ELR (cell line): ENCODE data around the gene TMEM185B.
A peak's percentile ranks its signal among the peaks of the same experiment; 100 is the strongest.
"Not testable (repeated sequence)": the region's sequence is repeated elsewhere in the genome, so short reads cannot be mapped to it uniquely, and the experiment has no call there.

Experiments
- DNase-seq: peaks from one replicate; pipeline ENCODE4 v3.0.0-alpha.2; 2015; ENCODE audit warnings: low read depth

Gene TMEM185B

DNA sequence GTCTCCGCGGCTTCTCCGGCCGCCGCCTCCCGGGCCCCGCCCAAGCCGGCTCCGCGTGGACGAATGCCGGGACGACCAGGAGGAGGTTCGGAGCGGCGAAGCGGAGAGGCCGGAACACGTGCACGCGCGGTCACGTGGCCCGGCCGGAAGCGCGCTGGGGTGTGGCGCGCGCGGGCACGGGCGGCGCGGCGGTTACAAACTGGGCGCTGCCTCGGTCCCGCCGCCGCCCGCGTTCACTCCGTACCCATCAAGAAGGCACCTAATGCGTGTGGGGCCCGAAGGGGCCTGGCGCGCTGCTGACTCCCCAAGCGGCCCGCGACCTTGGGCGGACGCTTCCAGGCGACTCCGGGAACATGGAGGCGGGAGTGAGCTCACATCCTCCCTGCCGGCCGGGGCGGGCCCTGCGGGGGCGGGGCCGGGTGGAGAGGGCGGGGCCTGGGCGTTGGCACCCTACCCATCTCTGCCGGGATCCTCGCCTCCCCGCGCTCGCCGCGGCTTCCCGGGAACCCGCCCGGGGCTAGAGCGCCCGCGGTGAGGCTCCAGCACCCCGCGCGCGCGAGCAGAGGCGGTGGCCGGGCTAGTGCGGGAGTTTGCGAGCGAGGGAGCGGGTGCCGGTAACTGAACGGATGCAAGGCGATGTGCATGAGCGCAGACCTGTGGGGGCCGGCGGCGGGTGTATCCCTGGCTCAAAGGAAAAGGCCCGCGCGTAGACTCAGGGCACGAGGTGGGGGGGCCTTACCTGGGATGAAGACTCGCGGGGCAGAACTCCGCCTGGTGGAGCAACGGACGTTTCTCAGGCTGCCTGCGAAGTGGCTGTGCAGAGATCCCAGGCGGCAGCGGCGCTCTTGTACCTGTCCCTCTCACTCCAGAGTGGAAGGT lies at the start of gene TMEM185B:
Gene TMEM185B, minus strand, starts transcription at position 367 of the 879 bp plus-strand sequence. CDS start 424 bp downstream, outside the sequence.
- DNase-seq: peak; percentile 85

DNA sequence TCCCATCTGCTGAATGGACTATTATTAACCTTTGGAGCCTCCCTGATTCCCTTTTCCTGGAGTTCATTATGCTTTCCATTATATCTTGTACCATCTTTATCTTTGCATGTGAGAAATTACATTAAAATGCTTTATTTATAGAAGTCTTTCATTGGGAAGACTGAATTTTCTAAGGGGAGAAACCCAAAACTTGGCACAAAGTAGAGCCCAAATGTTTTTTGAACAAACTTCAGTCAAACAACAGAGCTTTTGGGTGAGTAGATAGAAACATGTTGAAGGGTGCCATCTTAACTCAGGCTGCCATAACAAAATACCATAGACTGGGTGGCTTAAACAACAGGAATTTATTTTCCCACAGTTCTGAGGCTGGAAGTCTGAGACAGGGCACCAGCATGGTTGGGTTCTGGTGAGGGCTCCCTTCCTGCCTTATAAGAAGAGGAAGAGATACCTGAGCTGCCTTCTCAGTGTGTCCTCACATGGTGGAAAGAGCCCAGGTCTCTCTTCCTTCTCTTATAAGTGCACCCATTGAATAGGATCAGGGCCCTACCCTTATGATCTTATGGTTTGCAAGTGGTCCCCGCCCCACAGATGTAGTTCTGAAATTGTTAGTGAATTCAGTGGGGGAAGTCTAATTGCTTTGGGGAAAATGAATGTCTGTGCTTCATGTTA lies 48.6 kb upstream of the TMEM185B start:
- no peak for DNase-seq

GRCh38 chr2:120269816-120270215 lies 46.6 kb upstream of the TMEM185B start:
- no peak for DNase-seq

GRCh38 chr2:120269076-120269744 lies 46.0 kb upstream of the TMEM185B start:
- DNase-seq: no peak

GRCh38 chr2:120267348-120267747 lies 44.1 kb upstream of the TMEM185B start:
- DNase-seq: no peak

GRCh38 chr2:120265006-120265405 lies 41.8 kb upstream of the TMEM185B start:
- DNase-seq: no peak

DNA sequence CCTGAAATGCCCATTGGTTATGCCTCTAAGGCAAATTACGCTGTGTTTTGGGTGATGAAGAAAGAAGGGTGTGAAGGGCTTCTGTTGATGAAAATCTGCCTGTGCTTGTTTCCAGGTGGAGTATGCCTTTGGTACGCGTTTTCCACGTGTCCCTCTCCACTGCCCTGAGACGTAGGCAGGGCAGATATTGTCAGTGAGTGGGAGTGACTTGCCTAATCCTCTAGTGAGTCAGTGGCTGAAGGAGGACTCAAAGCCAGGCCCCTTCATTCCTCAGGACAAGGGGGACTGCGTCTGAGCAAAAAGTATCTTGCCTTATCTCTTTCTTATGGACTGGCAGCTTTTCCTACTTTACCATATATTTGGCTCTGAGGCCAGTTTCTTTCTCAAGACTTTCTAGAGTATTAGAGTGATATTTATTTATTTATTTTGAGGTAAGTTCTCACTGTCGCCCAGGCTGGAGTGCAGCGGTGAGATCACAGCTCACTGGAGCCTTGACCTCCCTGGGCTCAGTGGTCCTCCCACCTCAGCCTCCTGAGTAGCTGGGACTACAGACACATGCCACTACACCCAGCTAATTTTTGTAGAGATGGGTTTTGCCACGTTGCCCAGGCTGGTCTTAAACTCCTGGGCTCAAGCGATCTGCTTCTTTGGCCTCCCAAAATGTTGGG lies 39.7 kb upstream of the TMEM185B start:
- peak; percentile 33 for DNase-seq

- no peak for DNase-seq
These were observed 39.0 kb upstream of the TMEM185B start for GRCh38 chr2:120262150-120262549.

DNA sequence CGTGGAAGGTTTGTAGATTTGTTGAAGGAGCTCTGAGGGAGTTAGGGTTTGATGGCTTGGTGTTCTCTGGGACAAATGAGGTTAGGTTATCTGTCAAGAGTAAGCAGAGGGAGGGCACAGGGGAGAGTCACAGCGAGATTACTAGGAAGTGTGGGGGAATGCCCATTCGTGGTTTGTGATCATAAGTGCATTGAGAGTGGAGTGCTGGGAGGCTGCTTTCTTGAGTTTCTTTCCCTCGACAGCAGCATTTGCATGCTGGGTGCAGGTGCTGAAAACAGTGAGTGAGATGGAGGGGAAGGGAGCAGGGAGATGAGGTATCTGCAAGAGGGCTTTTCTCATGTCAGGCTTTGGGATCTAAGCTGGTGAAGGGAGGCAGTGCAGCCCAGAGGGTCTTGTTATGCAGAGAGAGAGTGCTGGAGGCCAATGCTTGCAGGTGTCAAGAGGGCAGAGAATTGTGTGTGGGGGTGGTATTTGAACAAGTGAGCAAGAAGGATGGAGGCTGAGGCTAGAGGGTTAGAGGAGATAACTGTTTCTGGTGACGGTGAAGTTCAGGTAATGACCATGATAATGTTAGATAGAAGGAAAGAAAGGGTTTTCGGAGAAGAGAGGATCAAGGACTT lies 38.3 kb upstream of the TMEM185B start:
- no peak for DNase-seq

- DNase-seq: no peak
These were observed 37.5 kb upstream of the TMEM185B start for GRCh38 chr2:120260736-120261135.

DNA sequence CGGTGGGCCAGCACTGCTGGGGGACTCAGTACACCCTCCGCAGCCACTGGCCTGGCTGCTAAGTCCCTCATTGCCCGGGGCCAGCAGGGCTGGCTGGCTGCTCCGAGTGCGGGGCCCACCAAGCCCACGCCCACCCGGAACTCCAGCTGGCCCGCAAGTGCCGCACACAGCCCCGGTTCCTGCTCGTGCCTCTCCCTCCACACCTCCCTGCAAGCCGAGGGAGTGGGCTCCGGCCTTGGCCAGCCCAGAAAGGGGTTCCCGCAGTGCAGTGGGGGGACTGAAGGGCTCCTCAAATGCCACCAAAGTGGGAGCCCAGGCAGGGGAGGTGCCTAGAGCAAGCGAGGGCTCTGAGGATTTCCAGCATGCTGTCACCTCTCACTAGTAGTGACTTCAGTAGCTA lies 36.7 kb upstream of the TMEM185B start:
- not testable (repeated sequence) for DNase-seq

DNA sequence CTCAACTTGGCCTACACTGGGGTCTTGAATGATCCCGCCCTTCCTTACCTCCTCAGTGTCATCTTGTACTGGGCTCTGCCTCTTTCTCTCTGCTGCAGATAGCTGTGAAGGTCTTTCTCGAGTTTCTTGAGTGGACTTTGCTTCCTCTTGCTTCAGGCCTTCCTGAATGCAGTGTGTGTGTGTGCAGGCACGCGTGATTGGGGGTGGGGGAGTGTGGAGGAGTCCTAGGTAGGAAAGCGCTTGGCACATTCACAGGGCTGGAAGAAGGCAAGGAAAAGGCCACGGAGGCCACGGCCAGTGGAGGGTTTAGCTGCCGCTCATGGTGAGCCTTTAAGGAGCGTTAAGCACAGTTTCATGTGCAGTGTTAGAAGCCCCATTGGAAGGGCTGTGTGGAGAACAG lies 35.0 kb upstream of the TMEM185B start:
- no peak for DNase-seq

- no peak for DNase-seq
These were observed 34.3 kb upstream of the TMEM185B start for GRCh38 chr2:120257522-120257921.

- DNase-seq: no peak
These were observed 33.4 kb upstream of the TMEM185B start for GRCh38 chr2:120256651-120257000.

DNA sequence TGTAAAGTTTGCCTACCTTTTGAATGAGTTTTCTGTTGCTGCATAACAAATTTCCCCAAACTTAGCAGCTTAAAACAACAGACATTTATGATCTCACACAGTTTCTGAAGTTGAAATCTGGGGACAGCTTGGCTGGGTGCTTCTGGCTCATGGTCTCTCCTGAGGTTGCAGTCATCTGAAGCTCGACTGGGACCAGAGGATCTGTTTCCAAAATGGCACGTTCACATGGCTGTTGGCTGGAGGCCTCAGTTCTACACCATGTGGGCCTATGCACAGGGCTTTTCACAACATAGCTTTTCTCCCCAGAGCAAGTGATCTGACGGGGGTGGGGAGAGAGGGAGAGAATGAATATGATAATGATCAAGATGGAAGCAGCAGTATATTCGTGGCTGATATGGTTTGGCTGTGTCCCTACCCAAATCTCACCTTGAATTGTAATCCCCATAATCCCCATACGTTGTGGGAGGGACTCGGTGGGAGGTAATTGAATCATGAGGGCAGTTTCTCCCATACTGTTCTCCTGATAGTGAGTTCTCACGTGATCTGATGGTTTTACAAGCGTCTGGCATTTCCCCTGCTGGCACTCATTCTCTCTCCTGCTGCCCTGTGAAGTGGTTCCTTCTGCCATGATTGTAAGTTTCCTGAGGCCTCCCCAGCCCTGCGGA lies 32.9 kb upstream of the TMEM185B start:
- no peak for DNase-seq

GRCh38 chr2:120255071-120255470 lies 31.9 kb upstream of the TMEM185B start:
- DNase-seq: no peak

- DNase-seq: no peak
These were observed 31.0 kb upstream of the TMEM185B start for GRCh38 chr2:120254178-120254577.

- DNase-seq: peak; percentile 89
These were observed 30.1 kb upstream of the TMEM185B start for GRCh38 chr2:120253021-120253882.

GRCh38 chr2:120252225-120253020 lies 29.2 kb upstream of the TMEM185B start, which contains the start of gene RALB:
TSS of gene RALB (plus strand) at chr2:120252852. CDS start at chr2:120278665, 25,813 bp downstream.
- DNase-seq: peak; percentile 99
